Breast epithelium (tissue), 3 donors: Measurements from ENCODE around the gene ANKRD11.

Experiments used
- CTCF ChIP-seq, 3 donors: fragments of 450-650 bp; IDR thresholded peaks; one replicate each; pipeline ENCODE4 v1.5.1; 2016 to 2017; ENCODE audit warnings: antibody characterized with exemption in 3 of 3, mild to moderate bottlenecking in 3 of 3, moderate library complexity in 3 of 3
- POLR2A ChIP-seq: fragments of 450-650 bp; IDR thresholded peaks from one replicate; pipeline ENCODE4 v1.6.1; 2016; ENCODE audit warnings: antibody characterized with exemption, mild to moderate bottlenecking, moderate library complexity
- POLR2AphosphoS5 ChIP-seq, 3 donors: sonication (generic); formaldehyde crosslinking; IDR thresholded peaks; one replicate each; pipeline ENCODE4 v1.6.1; 2017; ENCODE audit warnings: antibody characterized with exemption in 3 of 3

GRCh38 chr16:89417352-89417751, 73.0 kb downstream of the ANKRD11 start:
- TF ChIP-seq POLR2A, result no peak
- no peak for TF ChIP-seq CTCF (IDR thresholded peaks at IDR 0.05)
- no peak for TF ChIP-seq POLR2AphosphoS5 (IDR thresholded peaks at IDR 0.05)
